NB4 (cell line): Measurements from ENCODE around the gene GNMT.

Experiments used
- CTCF ChIP-seq: IDR thresholded peaks from one replicate; pipeline ENCODE4 v1.5.1; 2012; ENCODE audit warnings: low read depth, low read length
- POLR2A ChIP-seq: IDR thresholded peaks from 2 replicates; pipeline ENCODE4 v1.6.1; 2011; ENCODE audit warnings: mild to moderate bottlenecking; ENCODE audit not compliant: insufficient read length; ENCODE audit errors: extremely low read depth

- TF ChIP-seq CTCF (no peak), POLR2A (no peak)
Measured at GRCh38 chr6:42967228-42967627, 6.7 kb downstream of the GNMT start.
